ENCODE measurements around the gene SASH3. TPM values are rescaled to one million over a fixed set of nuclear protein-coding genes. Genes with fewer than 3 reads are reported as not detected.

SASH3 gene
- polyA plus RNA-seq, 2 donors, result 2.1 to 2.8 TPM

DNA sequence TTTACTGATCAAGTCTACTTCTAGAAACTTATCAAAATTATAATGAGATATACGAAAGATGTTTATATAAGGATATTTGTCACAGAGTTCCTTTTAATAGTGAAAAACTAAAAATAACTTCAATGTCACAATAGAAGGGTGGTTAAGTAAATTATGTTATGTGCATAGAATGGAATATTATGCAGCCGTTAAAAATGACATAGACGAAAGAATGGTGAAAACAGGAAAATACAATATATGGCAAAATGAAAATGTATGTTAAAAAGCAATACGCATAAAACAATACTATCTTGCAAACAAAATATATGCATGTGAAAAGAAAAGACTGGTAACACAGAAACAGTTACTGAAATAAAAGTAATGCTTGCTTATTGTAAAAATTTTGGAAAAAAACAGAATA, 44.9 kb downstream of the SASH3 start:
- H3K27ac ChIP-seq (ENCODE audit: low read depth in 2 of 2, low read length in 1 of 2), result no peak overlapping the region
- no peak overlapping the region for H3K4me3 ChIP-seq (ENCODE audit: low read depth in 1 of 2, low read length in 2 of 2)
- no peaks in the 10 kb centered on the region for H3K36me3 ChIP-seq (ENCODE audit: control insufficient read depth in 2 of 2, insufficient read depth in 2 of 2, low read length in 1 of 2)
- H3K27me3 ChIP-seq (ENCODE audit: control insufficient read depth in 1 of 2, insufficient read depth in 2 of 2, low read length in 2 of 2), result no peaks in the 10 kb centered on the region
- no peaks in the 10 kb centered on the region for H3K4me1 ChIP-seq (ENCODE audit: control insufficient read depth in 2 of 2, insufficient read depth in 2 of 2, low read length in 1 of 2)
- 93 to 95% methylated on average over 4 of the region's 4 CpGs for WGBS, 2 donors
- no peaks in the 10 kb centered on the region for H3K9me3 ChIP-seq (ENCODE audit: control insufficient read depth in 2 of 2, insufficient read depth in 1 of 2, low read depth in 1 of 2, low read length in 1 of 2)

DNA sequence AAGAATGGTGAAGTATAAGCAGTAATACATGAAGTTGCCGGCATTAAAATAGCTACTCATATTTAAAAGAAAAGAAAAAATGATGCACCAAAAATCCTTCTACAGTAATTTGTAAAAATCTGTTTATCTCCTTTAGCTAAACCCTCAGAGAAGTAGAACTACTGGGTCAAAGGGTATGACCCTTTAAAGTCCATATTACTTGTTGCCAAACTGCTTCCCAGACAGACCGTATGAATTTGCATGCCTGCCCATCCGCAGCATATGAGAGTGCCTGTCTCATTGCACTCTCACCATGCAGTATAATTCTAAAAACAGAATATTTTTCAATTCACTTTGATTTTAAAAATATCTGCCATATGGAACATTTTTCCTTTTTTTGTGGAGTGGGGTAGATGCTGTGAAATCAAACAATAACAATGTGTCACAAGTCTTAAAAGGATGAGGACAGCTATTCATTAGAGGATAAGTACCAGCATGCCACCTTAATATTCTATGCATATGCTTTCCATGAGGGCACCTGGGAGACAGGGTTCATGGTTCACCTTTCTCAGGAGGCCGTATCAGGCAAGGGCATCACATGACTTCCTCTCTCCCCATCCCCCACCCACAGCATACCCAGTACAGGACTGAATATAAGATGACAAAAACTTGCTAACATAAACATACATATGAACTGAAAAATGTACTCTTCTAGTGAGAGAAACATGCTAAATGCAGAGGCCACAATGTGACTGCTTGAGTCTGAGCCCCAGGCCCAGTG, 46.2 kb downstream of the SASH3 start:
- Histone ChIP-seq H3K27me3 (ENCODE audit: control insufficient read depth in 1 of 2, insufficient read depth in 2 of 2, low read length in 2 of 2) (no peaks in the 10 kb centered on the region), H3K36me3 (ENCODE audit: control insufficient read depth in 2 of 2, insufficient read depth in 2 of 2, low read length in 1 of 2) (no peaks in the 10 kb centered on the region), H3K4me1 (ENCODE audit: control insufficient read depth in 2 of 2, insufficient read depth in 2 of 2, low read length in 1 of 2) (no peaks in the 10 kb centered on the region), H3K9me3 (ENCODE audit: control insufficient read depth in 2 of 2, insufficient read depth in 1 of 2, low read depth in 1 of 2, low read length in 1 of 2) (no peaks in the 10 kb centered on the region), H3K4me3 (ENCODE audit: low read depth in 1 of 2, low read length in 2 of 2) (no peak overlapping the region), H3K27ac (ENCODE audit: low read depth in 2 of 2, low read length in 1 of 2) (no peak overlapping the region)
- 58 to 60% methylated on average over 4 of the region's 4 CpGs for WGBS, 2 donors

DNA sequence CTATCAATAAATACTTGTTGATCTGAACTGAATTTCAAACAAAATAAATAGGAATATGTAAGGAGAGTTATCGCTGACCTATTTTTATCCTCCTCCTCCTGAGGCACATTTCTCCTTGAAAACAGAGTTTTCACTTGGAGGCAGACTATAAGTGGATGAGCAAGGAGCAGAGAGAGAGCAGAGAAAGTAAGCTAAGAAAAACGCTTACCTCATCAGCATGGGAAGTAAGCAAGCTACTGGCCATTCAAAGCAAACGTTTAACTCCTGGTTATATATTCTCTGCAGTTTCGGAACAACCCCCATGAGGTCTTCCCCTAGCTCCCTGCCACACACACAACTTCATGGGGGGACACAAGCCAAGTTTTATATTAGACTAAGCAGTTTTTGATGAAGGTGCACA, 50.7 kb downstream of the SASH3 start:
- WGBS, 2 donors, result 66 to 69% methylated on average over 4 of the region's 4 CpGs
- no peaks in the 10 kb centered on the region for H3K9me3 ChIP-seq (ENCODE audit: control insufficient read depth in 2 of 2, insufficient read depth in 1 of 2, low read depth in 1 of 2, low read length in 1 of 2)
- H3K27me3 ChIP-seq (ENCODE audit: control insufficient read depth in 1 of 2, insufficient read depth in 2 of 2, low read length in 2 of 2), result no peaks in the 10 kb centered on the region
- H3K27ac ChIP-seq (ENCODE audit: low read depth in 2 of 2, low read length in 1 of 2), result no peak overlapping the region
- no peaks in the 10 kb centered on the region for H3K36me3 ChIP-seq (ENCODE audit: control insufficient read depth in 2 of 2, insufficient read depth in 2 of 2, low read length in 1 of 2)
- no peaks in the 10 kb centered on the region for H3K4me1 ChIP-seq (ENCODE audit: control insufficient read depth in 2 of 2, insufficient read depth in 2 of 2, low read length in 1 of 2)
- no peak overlapping the region for H3K4me3 ChIP-seq (ENCODE audit: low read depth in 1 of 2, low read length in 2 of 2)

DNA sequence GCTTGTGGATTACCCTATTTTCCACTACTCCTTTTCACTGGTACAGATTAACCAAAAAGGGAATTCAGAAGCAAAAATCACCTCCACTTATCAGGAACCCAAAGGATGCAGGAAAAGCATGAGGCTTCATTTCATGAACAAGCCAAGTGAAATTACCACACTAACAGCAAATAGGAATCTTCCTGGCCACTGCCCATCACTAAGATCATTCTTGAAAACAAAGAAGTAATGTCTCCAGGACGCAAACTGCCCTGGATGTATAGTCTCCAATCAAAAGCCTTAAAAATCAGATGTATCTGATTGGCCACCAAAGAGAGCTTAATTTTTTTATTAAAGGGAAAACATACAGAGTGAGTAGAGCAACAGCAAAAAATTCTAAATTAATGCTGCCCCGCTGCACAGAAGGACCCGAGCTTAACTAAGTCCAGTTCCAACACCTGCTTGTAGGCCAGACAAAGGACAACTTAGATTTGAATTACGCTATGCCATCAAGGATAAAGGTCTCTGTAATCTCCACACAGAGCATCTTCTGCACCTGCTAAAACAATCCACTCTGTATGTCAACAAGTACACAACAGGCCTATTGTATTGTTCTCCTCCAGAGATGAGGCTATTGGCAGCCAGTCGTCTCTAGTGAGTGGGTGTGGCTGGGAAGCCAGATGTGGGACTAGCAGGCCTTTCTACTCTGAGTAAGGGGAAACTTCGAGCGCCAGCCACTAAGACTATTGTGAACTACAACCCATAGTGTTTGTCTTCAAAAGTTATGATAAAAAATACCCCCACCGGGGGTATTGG, 51.5 kb downstream of the SASH3 start:
- Histone ChIP-seq H3K9me3 (ENCODE audit: control insufficient read depth in 2 of 2, insufficient read depth in 1 of 2, low read depth in 1 of 2, low read length in 1 of 2) (no peaks in the 10 kb centered on the region), H3K4me1 (ENCODE audit: control insufficient read depth in 2 of 2, insufficient read depth in 2 of 2, low read length in 1 of 2) (no peaks in the 10 kb centered on the region), H3K36me3 (ENCODE audit: control insufficient read depth in 2 of 2, insufficient read depth in 2 of 2, low read length in 1 of 2) (no peaks in the 10 kb centered on the region), H3K27me3 (ENCODE audit: control insufficient read depth in 1 of 2, insufficient read depth in 2 of 2, low read length in 2 of 2) (no peaks in the 10 kb centered on the region), H3K27ac (ENCODE audit: low read depth in 2 of 2, low read length in 1 of 2) (no peak overlapping the region), H3K4me3 (ENCODE audit: low read depth in 1 of 2, low read length in 2 of 2) (no peak overlapping the region)
- WGBS, 2 donors, result 69 to 74% methylated on average over 8 of the region's 8 CpGs

DNA sequence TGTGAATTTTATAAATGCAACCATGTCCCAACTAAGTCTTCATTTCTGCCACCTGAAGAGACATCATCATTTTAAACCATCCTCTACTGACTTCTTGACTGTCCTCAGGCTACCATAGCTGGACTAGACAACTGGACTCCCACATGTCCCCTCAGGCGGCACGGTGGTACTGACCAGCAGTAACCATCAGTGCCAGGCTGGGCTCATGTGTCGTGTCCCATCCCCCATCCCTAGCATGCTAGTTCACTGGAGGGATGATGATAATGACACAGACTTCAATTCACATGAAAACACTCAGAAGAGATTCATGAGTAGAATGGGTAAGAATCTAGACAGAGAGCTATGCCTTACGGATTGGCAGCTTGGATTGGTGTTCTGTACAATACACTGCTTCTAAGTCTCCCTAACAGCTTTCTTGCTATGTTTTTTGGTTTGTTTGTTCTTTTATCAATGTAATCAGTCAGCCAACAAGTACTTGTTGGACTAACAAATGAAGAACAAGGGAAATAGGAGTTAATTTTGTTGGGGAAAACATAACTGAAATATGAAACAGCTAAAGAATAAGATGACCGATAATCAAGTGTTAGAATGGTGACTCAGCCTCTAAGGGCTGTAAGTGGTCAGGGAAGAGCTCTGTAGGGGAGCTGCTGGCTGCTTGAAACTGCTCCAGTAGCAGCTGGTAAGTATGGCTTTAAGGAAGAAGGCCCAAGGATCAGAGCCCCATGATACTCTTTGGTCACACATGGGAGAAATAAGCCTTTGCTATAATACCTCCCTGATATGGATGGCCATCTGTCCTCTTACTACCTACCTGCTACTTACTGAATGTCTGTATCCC, 53.6 kb downstream of the SASH3 start:
- 90 to 91% methylated on average over 5 of the region's 5 CpGs for WGBS, 2 donors
- no peak overlapping the region for H3K4me3 ChIP-seq (ENCODE audit: low read depth in 1 of 2, low read length in 2 of 2)
- H3K9me3 ChIP-seq (ENCODE audit: control insufficient read depth in 2 of 2, insufficient read depth in 1 of 2, low read depth in 1 of 2, low read length in 1 of 2), result no peaks in the 10 kb centered on the region
- no peaks in the 10 kb centered on the region for H3K4me1 ChIP-seq (ENCODE audit: control insufficient read depth in 2 of 2, insufficient read depth in 2 of 2, low read length in 1 of 2)
- H3K36me3 ChIP-seq (ENCODE audit: control insufficient read depth in 2 of 2, insufficient read depth in 2 of 2, low read length in 1 of 2), result no peaks in the 10 kb centered on the region
- H3K27ac ChIP-seq (ENCODE audit: low read depth in 2 of 2, low read length in 1 of 2), result no peak overlapping the region
- H3K27me3 ChIP-seq (ENCODE audit: control insufficient read depth in 1 of 2, insufficient read depth in 2 of 2, low read length in 2 of 2), result no peaks in the 10 kb centered on the region

DNA sequence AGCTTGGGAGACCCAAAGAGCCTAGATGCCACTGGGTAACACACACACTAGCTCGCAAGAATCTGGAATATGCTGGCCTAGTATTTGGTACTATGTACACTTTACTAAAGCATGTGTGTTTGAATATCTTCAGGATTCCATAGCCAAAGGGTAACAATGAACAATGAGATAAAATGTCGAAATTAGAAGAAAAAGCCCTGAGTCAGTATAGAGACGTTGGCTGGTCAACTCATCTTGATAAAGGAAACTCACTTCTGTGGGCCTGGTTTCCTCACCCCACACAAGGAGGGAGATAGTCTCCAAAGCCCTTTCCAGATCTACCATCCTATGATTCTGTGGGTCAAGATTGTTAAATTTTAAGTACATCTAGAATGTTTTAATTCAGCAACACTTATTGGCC, 57.1 kb downstream of the SASH3 start:
- no peak overlapping the region for H3K27ac ChIP-seq (ENCODE audit: low read depth in 2 of 2, low read length in 1 of 2)
- peaks cover 0 to 5% of the 10 kb centered on the region in 2 donors for H3K4me1 ChIP-seq (ENCODE audit: control insufficient read depth in 2 of 2, insufficient read depth in 2 of 2, low read length in 1 of 2)
- H3K36me3 ChIP-seq (ENCODE audit: control insufficient read depth in 2 of 2, insufficient read depth in 2 of 2, low read length in 1 of 2), result no peaks in the 10 kb centered on the region
- H3K27me3 ChIP-seq (ENCODE audit: control insufficient read depth in 1 of 2, insufficient read depth in 2 of 2, low read length in 2 of 2), result no peaks in the 10 kb centered on the region
- H3K9me3 ChIP-seq (ENCODE audit: control insufficient read depth in 2 of 2, insufficient read depth in 1 of 2, low read depth in 1 of 2, low read length in 1 of 2), result no peaks in the 10 kb centered on the region
- H3K4me3 ChIP-seq (ENCODE audit: low read depth in 1 of 2, low read length in 2 of 2), result no peak overlapping the region
- 73 to 90% methylated on average over 3 of the region's 3 CpGs for WGBS, 2 donors

DNA sequence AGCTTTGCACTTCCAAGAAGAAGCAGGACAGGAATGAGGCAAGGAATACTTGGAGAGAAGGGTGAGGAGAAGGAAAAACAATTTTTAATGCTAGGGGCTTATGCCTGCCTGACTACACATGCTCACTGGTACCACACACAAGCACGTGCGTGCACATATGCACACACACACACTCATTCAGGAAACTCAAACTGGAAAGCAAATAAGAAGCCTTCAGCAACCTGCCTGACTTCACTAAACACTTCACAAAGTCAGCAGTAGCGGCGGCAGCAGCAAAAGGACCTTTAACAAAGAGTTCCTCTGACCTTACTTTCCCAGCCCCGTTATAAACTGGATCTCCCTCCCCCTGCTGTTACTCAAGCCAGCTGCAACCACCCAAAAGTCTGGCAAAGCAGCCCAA, 60.6 kb downstream of the SASH3 start:
- Histone ChIP-seq H3K4me3 (ENCODE audit: low read depth in 1 of 2, low read length in 2 of 2) (no peak overlapping the region), H3K27ac (ENCODE audit: low read depth in 2 of 2, low read length in 1 of 2) (no peak overlapping the region), H3K4me1 (ENCODE audit: control insufficient read depth in 2 of 2, insufficient read depth in 2 of 2, low read length in 1 of 2) (peaks cover 0 to 5% of the 10 kb centered on the region in 2 donors), H3K9me3 (ENCODE audit: control insufficient read depth in 2 of 2, insufficient read depth in 1 of 2, low read depth in 1 of 2, low read length in 1 of 2) (no peaks in the 10 kb centered on the region), H3K36me3 (ENCODE audit: control insufficient read depth in 2 of 2, insufficient read depth in 2 of 2, low read length in 1 of 2) (no peaks in the 10 kb centered on the region), H3K27me3 (ENCODE audit: control insufficient read depth in 1 of 2, insufficient read depth in 2 of 2, low read length in 2 of 2) (no peaks in the 10 kb centered on the region)
- 50 to 67% methylated on average over 5 of the region's 5 CpGs for WGBS, 2 donors

DNA sequence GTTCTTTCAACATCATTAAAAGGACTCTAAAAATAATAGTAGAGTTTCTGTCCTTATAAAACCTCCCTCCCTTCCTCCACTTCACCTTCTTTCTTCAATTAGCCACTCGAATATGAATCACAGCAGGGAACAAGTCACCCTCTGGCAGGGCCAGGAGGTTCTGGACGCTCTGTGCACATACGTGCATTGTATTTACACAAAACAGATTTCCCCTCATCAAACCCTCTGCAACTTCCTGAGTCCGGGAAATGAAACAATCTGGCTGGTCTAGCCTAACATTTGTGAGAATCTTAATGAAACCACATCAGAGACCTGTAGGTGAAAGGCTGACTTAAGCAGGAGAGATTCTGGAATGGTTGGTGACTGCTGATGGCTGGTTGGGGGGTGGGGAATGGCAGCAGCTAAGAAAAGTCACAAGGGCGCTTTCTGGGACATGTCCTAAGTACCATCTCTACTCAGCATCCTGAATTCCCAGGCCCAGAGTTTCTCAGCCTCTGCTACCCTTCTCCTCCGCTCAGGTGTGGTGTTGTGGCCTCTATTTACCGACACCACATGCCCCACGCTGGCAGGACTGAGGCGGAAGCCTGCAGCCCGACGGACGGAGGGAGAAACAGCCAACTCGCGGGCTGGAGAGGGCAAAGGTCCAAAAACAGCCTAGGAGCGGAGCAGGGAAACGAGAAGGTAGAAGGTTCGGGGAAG, 62.9 kb downstream of the SASH3 start:
- peak overlapping the region; percentile 61 to 81 for H3K4me3 ChIP-seq (ENCODE audit: low read depth in 1 of 2, low read length in 2 of 2)
- no peaks in the 10 kb centered on the region for H3K36me3 ChIP-seq (ENCODE audit: control insufficient read depth in 2 of 2, insufficient read depth in 2 of 2, low read length in 1 of 2)
- H3K9me3 ChIP-seq (ENCODE audit: control insufficient read depth in 2 of 2, insufficient read depth in 1 of 2, low read depth in 1 of 2, low read length in 1 of 2), result no peaks in the 10 kb centered on the region
- peak overlapping the region; percentile 62 to 64 for H3K27ac ChIP-seq (ENCODE audit: low read depth in 2 of 2, low read length in 1 of 2)
- 5 to 37% methylated on average over 17 of the region's 17 CpGs for WGBS, 2 donors
- H3K27me3 ChIP-seq (ENCODE audit: control insufficient read depth in 1 of 2, insufficient read depth in 2 of 2, low read length in 2 of 2), result no peaks in the 10 kb centered on the region
- peaks cover 0 to 5% of the 10 kb centered on the region in 2 donors for H3K4me1 ChIP-seq (ENCODE audit: control insufficient read depth in 2 of 2, insufficient read depth in 2 of 2, low read length in 1 of 2)

DNA sequence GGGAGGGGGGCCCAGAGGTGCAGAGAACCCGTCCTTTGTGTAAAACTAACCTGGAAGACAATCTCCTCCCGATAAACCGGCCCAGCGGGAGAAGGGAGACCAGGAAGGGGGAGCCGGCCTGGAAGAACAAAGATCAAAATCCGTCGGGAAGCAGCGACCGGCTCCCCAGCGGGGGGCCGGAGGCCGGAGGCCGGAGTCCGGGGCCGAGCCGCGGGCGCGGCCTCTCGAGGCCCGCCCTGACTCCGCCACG, 63.4 kb downstream of the SASH3 start:
- no peaks in the 10 kb centered on the region for H3K36me3 ChIP-seq (ENCODE audit: control insufficient read depth in 2 of 2, insufficient read depth in 2 of 2, low read length in 1 of 2)
- H3K9me3 ChIP-seq (ENCODE audit: control insufficient read depth in 2 of 2, insufficient read depth in 1 of 2, low read depth in 1 of 2, low read length in 1 of 2), result no peaks in the 10 kb centered on the region
- 1 to 48% methylated on average over 5 to 23 of the region's 23 CpGs for WGBS, 2 donors
- peaks cover 0 to 5% of the 10 kb centered on the region in 2 donors for H3K4me1 ChIP-seq (ENCODE audit: control insufficient read depth in 2 of 2, insufficient read depth in 2 of 2, low read length in 1 of 2)
- peak overlapping the region; percentile 62 to 64 for H3K27ac ChIP-seq (ENCODE audit: low read depth in 2 of 2, low read length in 1 of 2)
- peak overlapping the region; percentile 61 to 81 for H3K4me3 ChIP-seq (ENCODE audit: low read depth in 1 of 2, low read length in 2 of 2)
- H3K27me3 ChIP-seq (ENCODE audit: control insufficient read depth in 1 of 2, insufficient read depth in 2 of 2, low read length in 2 of 2), result no peaks in the 10 kb centered on the region

All from esophagus (tissue), 2 donors.